OCI-LY7 (cell line): ENCODE data around the gene SERINC5. TPM values are rescaled to one million over a fixed set of nuclear protein-coding genes. Genes with fewer than 3 reads are reported as not detected.

Experiments used
- BruUV-seq: library from RNA; stranded (reverse); fragments of 400-500 nt; replicated peaks from 2 replicates; lab custom pipeline; 2021; lab: Mats Ljungman, UMichigan
- CTCF ChIA-PET: fragments of 300-600 bp; sonication (Branson Sonifier 250); formaldehyde crosslinking; loops from one replicate; lab custom pipeline; 2022; ENCODE audit warnings: antibody characterized with exemption; ENCODE audit not compliant: unreplicated experiment; lab: Charles Lee
- POLR2A ChIA-PET: fragments of 300-600 bp; sonication (Branson Sonifier 250); formaldehyde crosslinking; loops from one replicate; lab custom pipeline; 2022; ENCODE audit warnings: antibody characterized with exemption; lab: Charles Lee
- DNase-seq: peaks from one replicate; pipeline ENCODE4 v3.0.0-alpha.2; 2015; ENCODE audit warnings: low spot score
- H2AFZ ChIP-seq: fragments of 200-600 bp; sonication (generic), shearing (Covaris generic); 2 replicates; pipeline ENCODE4 v1.6.1; 2014; ENCODE audit warnings: mild to moderate bottlenecking, antibody characterized with exemption, low read length, moderate library complexity
- H3K27ac ChIP-seq: fragments of 200-600 bp; sonication (generic); 2 replicates; pipeline ENCODE4 v1.5.1; 2014; ENCODE audit warnings: mixed run types, low read depth, mild to moderate bottlenecking, moderate library complexity, low read length, inconsistent platforms; ENCODE audit not compliant: poor library complexity, severe bottlenecking
- H3K36me3 ChIP-seq: fragments of 200-600 bp; sonication (generic); 2 replicates; pipeline ENCODE4 v1.6.1; 2014; ENCODE audit warnings: mild to moderate bottlenecking, antibody characterized with exemption, low read length, moderate library complexity, mixed read lengths; ENCODE audit not compliant: insufficient read depth
- H3K4me1 ChIP-seq: fragments of 200-600 bp; sonication (generic); 2 replicates; pipeline ENCODE4 v1.5.1; 2014; ENCODE audit warnings: mild to moderate bottlenecking, low read length; ENCODE audit not compliant: insufficient read depth, poor library complexity, severe bottlenecking
- H3K4me2 ChIP-seq: fragments of 200-600 bp; sonication (generic); 2 replicates; pipeline ENCODE4 v1.6.1; 2014; ENCODE audit warnings: mild to moderate bottlenecking, low read length
- H3K4me3 ChIP-seq: fragments of 200-600 bp; sonication (generic); 2 replicates; pipeline ENCODE4 v1.5.1; 2014; ENCODE audit warnings: mild to moderate bottlenecking, low read depth, low read length; ENCODE audit not compliant: poor library complexity, severe bottlenecking
- H3K79me2 ChIP-seq: fragments of 200-600 bp; sonication (generic); 2 replicates; pipeline ENCODE4 v1.6.1; 2016; ENCODE audit warnings: low read depth, mild to moderate bottlenecking, low read length, moderate library complexity, mixed read lengths; ENCODE audit not compliant: insufficient read depth
- H3K9me2 ChIP-seq: fragments of 200-600 bp; sonication (generic); 2 replicates; pipeline ENCODE4 v1.6.1; 2016; ENCODE audit warnings: mild to moderate bottlenecking, low read length, mixed read lengths; ENCODE audit not compliant: insufficient read depth
- H3K9me3 ChIP-seq: fragments of 200-600 bp; sonication (generic); 2 replicates; pipeline ENCODE4 v1.6.1; 2014; ENCODE audit warnings: mild to moderate bottlenecking, mixed run types, low read length, mixed read lengths
- H4K20me1 ChIP-seq: fragments of 200-600 bp; sonication (generic); 2 replicates; pipeline ENCODE4 v1.6.1; 2014; ENCODE audit warnings: mild to moderate bottlenecking, antibody characterized with exemption, low read length, moderate library complexity, mixed read lengths; ENCODE audit not compliant: insufficient read depth
- EZH2phosphoT487 ChIP-seq: fragments of 200-600 bp; sonication (generic); IDR thresholded peaks from 2 replicates; pipeline ENCODE4 v1.6.1; 2018; ENCODE audit warnings: low read depth, borderline replicate concordance, mild to moderate bottlenecking, mixed run types, antibody characterized with exemption, low read length, moderate library complexity, mixed read lengths
- intact Hi-C: fragments of 100-400 bp; cut with micrococcal nuclease; formaldehyde crosslinking; loops from one replicate; pipeline ENCODE4 v1.10.0; 2022; ENCODE audit not compliant: unreplicated experiment
- total RNA-seq, 2 experiments: library from RNA; depleted of rRNA in 1 of 2; stranded (reverse); fragments of >200 nt in 1 of 2; shearing (Covaris generic) in 1 of 2; gene quantifications; 2 replicates each; pipeline ENCODE4 v1.2.3, GENCODE V29; 2014 to 2022
- TF ChIP-seq, protein P1 (sequence below): fragments of 200-600 bp; sonication (generic); conservative IDR thresholded peaks from 2 replicates; pipeline ENCODE4 v1.5.1; 2014; ENCODE audit warnings: mild to moderate bottlenecking, antibody characterized with exemption, low read length, moderate library complexity, mixed read lengths

Gene SERINC5
- total RNA-seq, 2 experiments from 2014 or later = 31.2 to 87.9 TPM

DNA sequence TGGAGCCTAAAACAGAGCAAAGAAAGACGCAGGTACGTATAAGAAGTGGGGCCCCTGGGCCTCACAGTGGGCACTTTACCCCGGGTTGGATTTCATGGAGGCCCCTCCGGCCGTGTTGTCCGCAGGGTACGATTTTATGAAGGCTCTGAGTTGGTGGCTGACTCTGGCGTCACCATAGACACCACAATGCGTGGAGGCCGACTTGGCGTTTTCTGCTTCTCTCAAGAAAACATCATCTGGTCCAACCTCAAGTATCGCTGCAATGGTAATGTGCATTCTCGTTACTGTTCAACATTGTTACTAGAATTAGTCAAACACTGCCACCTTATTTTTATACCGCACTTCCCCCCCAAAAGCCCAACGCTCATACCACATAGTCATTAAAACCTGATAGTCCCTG, 173.6 kb downstream of the SERINC5 start:
- Histone ChIP-seq H3K36me3 (no peaks in the 10 kb centered on the region), H3K9me2 (no peaks in the 10 kb centered on the region), H4K20me1 (no peaks in the 10 kb centered on the region), H3K4me3 (no peak overlapping the region), H3K9me3 (no peaks in the 10 kb centered on the region), H2AFZ (no peak overlapping the region), H3K4me2 (no peak overlapping the region), H3K4me1 (no peaks in the 10 kb centered on the region), H3K27ac (no peak overlapping the region), H3K79me2 (no peaks in the 10 kb centered on the region)
- no peak for DNase-seq
- ChIA-PET CTCF (no interaction called here), POLR2A (no interaction called here)
- BruUV-seq = no TSS peak
- TF ChIP-seq, protein P1, sequence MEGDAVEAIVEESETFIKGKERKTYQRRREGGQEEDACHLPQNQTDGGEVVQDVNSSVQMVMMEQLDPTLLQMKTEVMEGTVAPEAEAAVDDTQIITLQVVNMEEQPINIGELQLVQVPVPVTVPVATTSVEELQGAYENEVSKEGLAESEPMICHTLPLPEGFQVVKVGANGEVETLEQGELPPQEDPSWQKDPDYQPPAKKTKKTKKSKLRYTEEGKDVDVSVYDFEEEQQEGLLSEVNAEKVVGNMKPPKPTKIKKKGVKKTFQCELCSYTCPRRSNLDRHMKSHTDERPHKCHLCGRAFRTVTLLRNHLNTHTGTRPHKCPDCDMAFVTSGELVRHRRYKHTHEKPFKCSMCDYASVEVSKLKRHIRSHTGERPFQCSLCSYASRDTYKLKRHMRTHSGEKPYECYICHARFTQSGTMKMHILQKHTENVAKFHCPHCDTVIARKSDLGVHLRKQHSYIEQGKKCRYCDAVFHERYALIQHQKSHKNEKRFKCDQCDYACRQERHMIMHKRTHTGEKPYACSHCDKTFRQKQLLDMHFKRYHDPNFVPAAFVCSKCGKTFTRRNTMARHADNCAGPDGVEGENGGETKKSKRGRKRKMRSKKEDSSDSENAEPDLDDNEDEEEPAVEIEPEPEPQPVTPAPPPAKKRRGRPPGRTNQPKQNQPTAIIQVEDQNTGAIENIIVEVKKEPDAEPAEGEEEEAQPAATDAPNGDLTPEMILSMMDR = no peak
- TF ChIP-seq EZH2phosphoT487 = no peak
- intact Hi-C loops = no loop called here

DNA sequence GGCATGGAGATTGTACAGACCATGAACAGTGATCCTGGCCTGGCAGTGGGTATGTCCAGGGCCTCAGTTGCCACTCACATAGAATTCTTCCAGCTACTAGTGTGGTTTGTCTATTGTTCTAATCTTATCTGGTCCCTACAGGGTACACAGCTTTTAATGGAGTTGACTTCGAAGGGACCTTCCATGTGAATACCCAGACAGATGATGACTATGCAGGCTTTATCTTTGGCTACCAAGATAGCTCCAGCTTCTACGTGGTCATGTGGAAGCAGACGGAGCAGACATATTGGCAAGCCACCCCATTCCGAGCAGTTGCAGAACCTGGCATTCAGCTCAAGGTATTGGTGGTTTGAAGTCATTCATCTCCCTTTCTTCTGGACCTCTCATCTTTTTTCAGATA, 176.9 kb downstream of the SERINC5 start:
- Histone ChIP-seq H3K4me1 (no peaks in the 10 kb centered on the region), H3K4me3 (no peak overlapping the region), H3K9me3 (no peaks in the 10 kb centered on the region), H2AFZ (no peak overlapping the region), H3K27ac (no peak overlapping the region), H3K79me2 (no peaks in the 10 kb centered on the region), H3K36me3 (no peaks in the 10 kb centered on the region), H3K9me2 (no peaks in the 10 kb centered on the region), H4K20me1 (no peaks in the 10 kb centered on the region), H3K4me2 (no peak overlapping the region)
- TF ChIP-seq, protein P1 = no peak
- no peak for TF ChIP-seq EZH2phosphoT487
- intact Hi-C loops = no loop called here
- ChIA-PET POLR2A (interaction anchor here (1.0 to 1.1 kb wide), 2 partner anchors 89 to 154 kb away, joined by 3 read pairs; no protein-coding TSS in a partner anchor), CTCF (interaction anchor here (0.6 kb wide), 1 partner anchor 375 kb away, joined by 3 read pairs; no protein-coding TSS in a partner anchor)
- BruUV-seq = no TSS peak
- DNase-seq = no peak

DNA sequence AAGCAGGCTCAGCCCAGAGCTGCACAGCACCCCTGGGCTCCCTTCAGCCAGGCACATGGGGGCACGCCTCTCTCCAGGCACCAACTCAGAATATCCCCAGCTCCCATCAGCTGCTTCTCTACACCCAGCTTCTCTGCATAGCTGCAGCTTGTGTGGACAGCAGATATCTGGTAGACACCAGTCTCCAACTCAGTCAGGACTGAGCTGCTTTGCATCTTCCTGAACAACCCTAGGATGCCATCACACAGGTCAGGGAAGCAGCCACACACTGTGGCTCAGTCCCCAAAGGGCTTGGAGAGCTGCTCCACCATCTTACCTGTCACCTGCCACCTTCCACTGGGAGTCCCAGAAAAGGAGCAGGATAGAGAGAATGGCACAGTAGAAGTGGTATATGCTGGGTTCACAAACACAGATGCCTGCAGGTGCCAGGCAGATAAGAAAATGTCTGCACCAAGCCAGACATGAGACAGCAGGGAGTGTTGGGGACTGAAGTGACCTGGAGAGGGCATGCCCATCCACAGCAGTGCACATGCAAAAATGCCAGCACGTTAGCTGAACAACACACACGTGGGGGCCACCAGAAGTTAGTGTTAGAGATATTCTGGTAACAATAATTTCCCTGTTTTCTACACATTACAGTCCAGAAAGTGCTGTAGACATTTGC, 178.7 kb downstream of the SERINC5 start:
- ChIA-PET CTCF (no interaction called here), POLR2A (interaction anchor here (0.5 kb wide), 1 partner anchor 12 kb away, joined by 4 read pairs; no protein-coding TSS in a partner anchor)
- Histone ChIP-seq H3K27ac (no peak overlapping the region), H3K9me3 (no peaks in the 10 kb centered on the region), H3K9me2 (no peaks in the 10 kb centered on the region), H2AFZ (no peak overlapping the region), H3K4me1 (no peaks in the 10 kb centered on the region), H3K79me2 (no peaks in the 10 kb centered on the region), H3K36me3 (no peaks in the 10 kb centered on the region), H3K4me2 (no peak overlapping the region), H4K20me1 (no peaks in the 10 kb centered on the region), H3K4me3 (no peak overlapping the region)
- no TSS peak for BruUV-seq
- intact Hi-C loops = no loop called here
- no peak for TF ChIP-seq EZH2phosphoT487
- TF ChIP-seq, protein P1 = no peak
- no peak for DNase-seq
